Mucosa of descending colon (tissue), 3 donors: ENCODE measurements around the gene FAM120C. TPM values are rescaled to one million over a fixed set of nuclear protein-coding genes. Genes with fewer than 3 reads are reported as not detected.

Experiments used
- ATAC-seq: fragments of 200-7000 bp; cut with Tn5 transposase; one replicate; pipeline ENCODE4 v1.9.1; 2020; ENCODE audit warnings: mild to moderate bottlenecking, moderate library complexity
- DNase-seq, 3 donors: peaks; one replicate each; pipeline ENCODE4 v3.0.0-alpha.2; 2020
- H3K36me3 ChIP-seq: fragments of 200-600 bp; one replicate; pipeline ENCODE4 v1.8.0; 2021; ENCODE audit warnings: low read depth, mild to moderate bottlenecking
- H3K4me1 ChIP-seq: fragments of 200-600 bp; one replicate; pipeline ENCODE4 v1.8.0; 2021; ENCODE audit warnings: low read depth, mild to moderate bottlenecking
- H3K4me3 ChIP-seq: fragments of 200-600 bp; one replicate; pipeline ENCODE4 v1.8.0; 2021; ENCODE audit warnings: mild to moderate bottlenecking
- H3K9me3 ChIP-seq: fragments of 200-600 bp; one replicate; pipeline ENCODE4 v1.8.0; 2021; ENCODE audit warnings: mild to moderate bottlenecking
- CTCF ChIP-seq: fragments of 200-600 bp; IDR thresholded peaks from one replicate; pipeline ENCODE4 v1.8.0; 2022; ENCODE audit warnings: antibody characterized with exemption, mild to moderate bottlenecking
- intact Hi-C, 2 donors: fragments of 100-400 bp; cut with DNase I in 1 of 2; cut with micrococcal nuclease in 1 of 2; formaldehyde crosslinking; loops; one replicate each; pipeline versions ENCODE4 v1.11.0 to v1.11.1; 2022; cut with DNase I, micrococcal nuclease
- total RNA-seq, 3 donors: library from RNA; stranded (reverse); fragmentation: NEBNext Ultra II Directional in 2 of 3; extraction: Animal tissue kit (Norgen Biotek cat#: 25700) in 2 of 3; gene quantifications; one replicate each; pipeline versions ENCODE4 v1.2.1 to v1.2.4, GENCODE V29; 2021 to 2023
- donor health status: DM: no; HTN: no; CAD: no; lungs with moderate emphysema.
- donor health status: DM: no; HTN: no; CAD: no.
- donor health status: DM: no; HTN: yes; CAD: no.

The FAM120C gene
- total RNA-seq, 3 donors from 2014 or later, result 3.7 to 9.4 (median 5.0) TPM

GRCh38 chrX:54087661-54088060 is 95.4 kb downstream of the FAM120C start:
- H3K9me3 ChIP-seq, result no peaks in the 10 kb centered on the region
- no peak for TF ChIP-seq CTCF
- intact Hi-C loops, result no loop called here
- H3K36me3 ChIP-seq, result no peaks in the 10 kb centered on the region
- ATAC-seq, result no peak
- no peaks in the 10 kb centered on the region for H3K4me1 ChIP-seq
- no peak for DNase-seq
- no peak overlapping the region for H3K4me3 ChIP-seq

DNA sequence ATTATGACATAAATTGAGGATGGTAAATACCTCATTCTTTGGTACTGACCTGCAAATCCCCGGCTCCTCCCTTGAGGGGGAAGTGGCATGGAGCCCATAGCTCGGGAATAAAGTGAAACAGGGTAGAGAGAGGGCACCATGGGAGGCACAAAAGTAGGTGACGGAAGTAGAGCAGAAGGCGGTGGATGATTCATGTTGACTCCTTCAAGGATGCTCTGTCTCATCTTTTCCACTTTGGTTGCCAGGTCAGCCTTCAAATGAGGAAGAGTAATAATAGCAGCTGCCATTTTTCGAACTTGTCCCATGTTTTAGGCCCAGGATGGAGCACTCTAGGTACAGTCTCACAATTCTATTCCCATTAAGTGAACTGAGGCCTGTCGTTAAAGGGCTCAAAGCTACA is 97.4 kb downstream of the FAM120C start:
- Histone ChIP-seq H3K9me3 (no peaks in the 10 kb centered on the region), H3K4me3 (no peak overlapping the region), H3K4me1 (no peaks in the 10 kb centered on the region), H3K36me3 (no peaks in the 10 kb centered on the region)
- DNase-seq (no peak), ATAC-seq (no peak)
- intact Hi-C loops, result no loop called here
- TF ChIP-seq CTCF, result no peak

GRCh38 chrX:54076903-54077302 is 106.2 kb downstream of the FAM120C start:
- Histone ChIP-seq H3K9me3 (no peaks in the 10 kb centered on the region), H3K4me1 (no peaks in the 10 kb centered on the region), H3K36me3 (no peaks in the 10 kb centered on the region), H3K4me3 (no peak overlapping the region)
- intact Hi-C loops, result no loop called here
- no peak for ATAC-seq
- no peak for DNase-seq
- TF ChIP-seq CTCF, result no peak

DNA sequence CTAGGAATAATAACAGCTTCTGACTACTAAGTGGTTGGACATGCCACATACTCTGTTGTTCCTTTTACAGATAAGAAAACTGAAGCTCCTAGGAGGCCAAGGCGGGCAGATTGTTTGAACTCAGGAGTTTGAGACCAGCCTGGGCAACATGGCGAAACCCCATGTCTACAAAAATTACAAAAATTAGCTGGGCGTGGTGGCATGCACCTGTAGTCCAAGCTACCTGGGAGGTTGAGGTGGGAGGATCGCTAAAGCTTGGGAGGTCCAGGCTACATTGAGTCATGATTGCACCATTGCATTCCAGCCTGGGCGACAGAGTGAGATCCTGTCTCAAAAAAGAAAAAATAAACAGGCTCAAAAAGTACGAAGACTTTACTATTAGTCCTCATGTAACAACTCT is 108.2 kb downstream of the FAM120C start:
- no peak for ATAC-seq
- DNase-seq, result no peak
- H3K9me3 ChIP-seq, result no peaks in the 10 kb centered on the region
- H3K36me3 ChIP-seq, result no peaks in the 10 kb centered on the region
- intact Hi-C loops, result no loop called here
- no peak overlapping the region for H3K4me3 ChIP-seq
- no peaks in the 10 kb centered on the region for H3K4me1 ChIP-seq
- TF ChIP-seq CTCF, result no peak

DNA sequence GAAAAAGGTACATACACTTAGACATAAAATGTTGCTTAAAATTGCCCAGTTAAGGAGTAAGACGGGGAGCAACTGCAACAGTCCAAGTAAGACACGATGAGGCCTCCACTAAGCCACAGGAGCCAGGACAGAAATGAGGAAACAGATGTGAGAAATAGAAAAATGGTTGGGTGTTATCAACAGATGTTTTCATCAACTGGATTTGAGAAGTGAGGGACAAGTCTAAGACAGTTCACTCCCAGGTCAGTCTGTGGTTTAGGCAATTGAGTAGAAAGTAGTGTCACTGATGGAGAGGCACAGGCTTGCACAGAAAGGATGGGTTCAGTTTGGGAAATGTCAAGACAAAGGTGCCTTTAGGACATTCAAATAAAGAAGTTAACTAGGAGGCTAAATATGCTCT is 115.3 kb downstream of the FAM120C start:
- no peaks in the 10 kb centered on the region for H3K36me3 ChIP-seq
- H3K4me3 ChIP-seq, result no peak overlapping the region
- ATAC-seq (no peak), DNase-seq (no peak)
- intact Hi-C loops, result no loop called here
- no peak for TF ChIP-seq CTCF
- H3K4me1 ChIP-seq, result no peaks in the 10 kb centered on the region
- H3K9me3 ChIP-seq, result no peaks in the 10 kb centered on the region

DNA sequence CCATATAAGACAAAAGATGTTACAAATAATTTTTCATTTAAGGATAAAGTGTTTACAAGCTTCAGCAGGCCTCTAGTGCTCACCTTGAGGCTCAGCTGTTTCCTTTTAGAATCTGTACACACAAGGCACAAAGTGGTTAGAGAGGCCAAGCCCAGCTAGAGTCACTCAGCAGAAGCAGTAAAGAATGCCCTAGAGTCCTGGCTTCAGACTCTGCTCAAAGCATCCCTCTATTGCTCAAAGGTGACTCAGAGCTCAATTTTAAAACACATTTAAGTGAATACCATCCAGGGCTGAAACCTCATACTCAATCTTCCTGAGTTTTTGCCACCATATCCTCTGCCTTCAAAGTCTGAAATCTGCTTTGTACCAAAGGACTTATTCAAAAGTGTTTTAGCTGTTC is 116.2 kb downstream of the FAM120C start:
- no peaks in the 10 kb centered on the region for H3K36me3 ChIP-seq
- no peak overlapping the region for H3K4me3 ChIP-seq
- DNase-seq (no peak), ATAC-seq (no peak)
- H3K9me3 ChIP-seq, result no peaks in the 10 kb centered on the region
- intact Hi-C loops, result no loop called here
- H3K4me1 ChIP-seq, result no peaks in the 10 kb centered on the region
- no peak for TF ChIP-seq CTCF
